HG03025 (cell line): Measurements from ENCODE around the gene ST6GALNAC3.
A peak's percentile ranks its signal among the peaks of the same experiment; 100 is the strongest.

Source experiments
- ATAC-seq: cut with Tn5 transposase; IDR thresholded peaks from one replicate; pipeline ENCODE4 v1.9.1; 2021; ENCODE audit warnings: mild to moderate bottlenecking, moderate library complexity; ENCODE audit not compliant: unreplicated experiment, low FRiP score

ST6GALNAC3 gene

DNA sequence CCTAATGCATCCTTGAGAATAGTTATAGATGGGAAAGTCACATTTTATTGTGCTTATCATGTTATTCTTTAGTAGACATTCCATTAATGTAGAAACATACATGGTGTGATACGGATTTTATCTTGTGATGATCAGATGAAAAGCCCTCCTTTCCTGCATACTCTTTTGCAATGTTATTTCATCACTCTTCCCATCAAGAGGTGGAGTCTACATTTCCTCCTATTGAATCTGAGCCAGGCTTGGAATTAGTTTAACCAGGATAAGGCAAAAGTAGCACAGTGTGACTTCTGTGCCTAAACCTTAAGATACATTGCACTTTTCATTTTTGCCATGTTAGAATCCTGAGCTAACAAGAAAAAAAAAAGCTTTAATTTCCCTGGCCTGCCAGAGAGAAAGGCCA lies 399.0 kb downstream of the ST6GALNAC3 start:
- ATAC-seq: no peak

DNA sequence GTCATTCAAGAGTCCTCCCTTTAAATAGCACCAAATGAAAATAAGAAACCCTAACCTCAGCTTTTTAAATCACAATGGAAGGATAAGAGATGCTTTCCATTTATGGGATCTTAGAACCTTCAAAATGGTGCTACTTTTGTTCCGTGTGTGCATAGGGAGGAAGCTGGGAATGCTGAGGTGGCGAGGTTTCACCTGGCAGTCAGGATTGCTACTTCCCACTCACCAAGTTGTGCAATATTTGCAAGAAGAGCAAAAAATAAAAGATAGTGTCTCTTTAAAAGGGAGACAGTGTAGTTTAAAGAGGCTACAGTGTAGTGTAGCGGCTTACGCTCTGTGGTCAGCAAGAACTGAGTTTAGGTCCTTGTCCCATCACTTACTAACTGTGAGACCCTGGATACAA lies 400.4 kb downstream of the ST6GALNAC3 start:
- ATAC-seq: no peak

GRCh38 chr1:76477156-76477555 lies 402.6 kb downstream of the ST6GALNAC3 start:
- no peak for ATAC-seq

GRCh38 chr1:76480827-76481226 lies 406.3 kb downstream of the ST6GALNAC3 start:
- ATAC-seq: no peak

- ATAC-seq: no peak
These were observed 407.1 kb downstream of the ST6GALNAC3 start for GRCh38 chr1:76481672-76482071.

- ATAC-seq: no peak
These were observed 407.7 kb downstream of the ST6GALNAC3 start for GRCh38 chr1:76482272-76482671.

- no peak for ATAC-seq
These were observed 417.2 kb downstream of the ST6GALNAC3 start for GRCh38 chr1:76491737-76492136.

DNA sequence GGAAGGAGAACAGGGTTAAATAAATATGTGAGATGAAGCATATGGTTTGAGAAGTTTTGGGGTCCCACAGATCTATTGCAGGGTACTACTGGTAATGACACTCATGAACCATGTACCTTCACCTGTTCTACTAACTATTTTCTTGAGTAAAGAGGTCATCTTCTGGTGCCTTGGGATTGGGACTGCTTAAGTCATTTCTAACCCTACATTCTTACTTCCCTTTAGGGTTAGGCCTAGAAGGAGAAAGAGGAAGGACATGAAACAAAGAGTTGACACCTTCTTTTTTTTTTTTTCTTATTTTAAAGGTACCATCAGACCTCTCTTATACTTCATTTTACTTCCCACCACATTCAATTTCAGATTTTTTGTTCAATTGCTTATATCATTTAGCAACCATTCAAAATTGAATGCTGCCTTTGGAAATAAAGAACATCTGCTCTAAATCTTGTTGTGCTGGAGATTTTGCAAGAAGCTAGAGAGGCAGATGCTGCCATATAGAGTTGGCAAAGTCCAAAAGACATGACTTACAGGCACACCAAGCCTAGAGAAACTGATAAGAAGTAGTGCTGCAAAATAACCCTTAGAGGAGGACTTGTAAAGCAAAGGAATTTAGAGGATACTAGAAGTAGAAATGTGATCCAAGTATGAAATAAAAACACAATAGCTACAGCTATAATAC lies 418.3 kb downstream of the ST6GALNAC3 start:
- ATAC-seq: no peak

DNA sequence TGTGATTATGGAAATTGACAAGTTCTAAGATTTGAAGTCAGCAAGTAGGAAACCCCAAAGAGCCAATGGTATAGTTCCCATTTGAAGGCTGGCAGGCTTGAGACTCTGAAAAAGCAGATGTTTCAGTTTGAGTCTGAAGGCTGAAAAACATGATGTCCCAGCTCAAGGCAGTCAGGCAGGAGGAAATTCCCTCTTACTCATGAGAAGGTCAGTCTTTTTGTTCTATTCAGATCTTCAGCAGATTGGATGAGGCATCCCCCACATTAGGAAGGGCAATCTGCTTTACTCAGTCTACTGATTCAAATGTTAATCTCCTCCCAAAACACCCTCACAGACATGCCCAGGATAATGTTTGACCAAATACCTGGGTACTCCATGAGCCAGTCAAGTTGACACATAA lies 420.3 kb downstream of the ST6GALNAC3 start:
- peak; percentile 71 for ATAC-seq

GRCh38 chr1:76496871-76497270 lies 422.3 kb downstream of the ST6GALNAC3 start:
- ATAC-seq: no peak

GRCh38 chr1:76500116-76500515 lies 425.6 kb downstream of the ST6GALNAC3 start:
- ATAC-seq: no peak

- no peak for ATAC-seq
These were observed 426.6 kb downstream of the ST6GALNAC3 start for GRCh38 chr1:76501136-76501535.

- no peak for ATAC-seq
These were observed 427.2 kb downstream of the ST6GALNAC3 start for GRCh38 chr1:76501586-76502219.

DNA sequence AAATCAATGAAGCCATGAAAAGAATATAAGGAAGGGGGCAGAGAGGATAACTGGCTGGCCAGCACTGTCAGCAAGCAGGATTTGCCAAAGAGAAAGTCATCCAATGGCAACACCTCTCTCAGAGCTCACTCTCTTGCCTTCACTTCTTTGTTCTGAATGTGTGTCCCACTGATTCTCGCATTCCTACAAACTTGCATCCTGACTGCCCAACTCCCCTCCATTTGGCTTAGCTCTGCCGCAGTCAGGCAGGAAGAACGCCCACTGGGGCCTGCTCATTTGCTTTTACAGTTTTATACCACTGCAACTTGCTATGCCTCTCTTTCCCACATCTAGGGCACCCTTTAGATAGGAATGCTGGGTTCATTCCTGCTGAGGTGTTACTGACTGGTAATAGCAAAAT lies 428.6 kb downstream of the ST6GALNAC3 start:
- ATAC-seq: no peak

GRCh38 chr1:76503736-76504135 lies 429.2 kb downstream of the ST6GALNAC3 start:
- ATAC-seq: no peak

GRCh38 chr1:76507376-76507775 lies 432.8 kb downstream of the ST6GALNAC3 start:
- ATAC-seq: no peak

GRCh38 chr1:76508871-76509270 lies 434.3 kb downstream of the ST6GALNAC3 start:
- ATAC-seq: no peak

- no peak for ATAC-seq
These were observed 436.4 kb downstream of the ST6GALNAC3 start for GRCh38 chr1:76510672-76511557.

DNA sequence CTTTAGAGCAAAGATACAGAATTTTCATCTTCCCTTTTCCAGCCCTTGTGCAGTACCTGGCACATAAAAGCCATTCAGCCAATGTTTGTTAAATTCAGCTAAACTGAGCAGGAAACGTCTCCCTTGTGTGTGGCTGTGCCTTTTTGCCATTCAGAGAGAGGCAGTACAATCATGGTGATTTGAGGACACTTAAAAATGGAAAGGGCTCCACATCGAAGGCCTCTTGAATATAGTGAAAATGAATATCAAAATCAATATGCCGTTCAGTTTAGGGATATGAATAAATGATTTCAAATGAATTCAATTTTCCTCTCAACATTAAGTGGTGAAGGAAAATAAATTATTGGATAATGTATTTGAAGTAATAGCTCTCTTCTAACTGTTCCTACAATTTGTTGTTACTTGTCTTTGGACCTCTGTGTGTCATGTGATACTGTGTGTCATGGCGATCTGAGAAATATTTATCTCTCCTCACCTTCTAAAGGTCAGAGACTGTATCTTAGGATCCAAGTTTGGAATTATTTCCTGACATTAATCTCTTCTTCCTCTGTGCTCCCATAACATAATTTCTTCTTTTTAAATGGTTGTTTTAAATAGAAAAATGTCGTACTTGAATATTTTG lies 437.1 kb downstream of the ST6GALNAC3 start:
- no peak for ATAC-seq

GRCh38 chr1:76530953-76531352 lies 456.4 kb downstream of the ST6GALNAC3 start:
- ATAC-seq: no peak

DNA sequence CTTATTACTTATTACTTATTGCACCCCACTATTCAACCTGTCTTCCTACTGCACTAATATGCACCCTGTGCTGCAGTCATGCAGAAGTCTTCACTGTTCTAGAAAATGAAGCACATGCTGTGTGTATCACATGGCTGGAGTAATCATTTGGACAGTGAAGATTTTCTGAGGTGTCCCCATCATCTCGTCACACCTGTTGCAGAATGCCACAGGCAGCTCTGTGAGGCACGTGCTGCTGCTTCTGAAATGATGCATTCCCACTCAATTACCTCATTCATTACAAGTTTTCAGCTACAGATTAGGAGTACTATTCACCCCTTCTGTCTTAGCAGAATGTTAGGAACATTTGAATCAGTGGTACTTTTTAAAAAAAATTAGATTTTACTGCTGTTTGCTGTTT lies 467.1 kb downstream of the ST6GALNAC3 start:
- no peak for ATAC-seq
